OCI-LY3 (cell line): ENCODE measurements around the gene TEX261.
"Not testable (repeated sequence)": the region's sequence is repeated elsewhere in the genome, so short reads cannot be mapped to it uniquely, and the experiment has no call there.

Experiments used
- H2AFZ ChIP-seq: fragments of 200-600, 300-600 bp; shearing (Covaris generic); 2 replicates; pipeline ENCODE4 v1.6.0; 2014; ENCODE audit warnings: antibody characterized with exemption, low read depth, low read length
- H3K27ac ChIP-seq: fragments of 200-600, 300-600 bp; sonication (generic); 2 replicates; pipeline ENCODE4 v1.5.1; 2014; ENCODE audit warnings: mild to moderate bottlenecking, low read length, moderate library complexity, mixed read lengths
- H3K27me3 ChIP-seq: fragments of 200-600, 300-600 bp; sonication (generic); 2 replicates; pipeline ENCODE4 v1.6.1; 2014; ENCODE audit warnings: low read depth, low read length, mixed read lengths
- H3K36me3 ChIP-seq: fragments of 200-600, 300-600 bp; sonication (generic); replicated peaks from 2 replicates; pipeline ENCODE3; 2014; ENCODE audit warnings: low read depth, low read length, mixed read lengths
- H3K4me1 ChIP-seq: fragments of 300-600, 200-600 bp; sonication (generic); 2 replicates; pipeline ENCODE4 v1.6.1; 2014; ENCODE audit warnings: low read length, mixed read lengths
- H3K4me2 ChIP-seq: fragments of 200-600, 300-600 bp; sonication (generic); 2 replicates; pipeline ENCODE4 v1.6.1; 2014; ENCODE audit warnings: low read length, mixed read lengths
- H3K4me3 ChIP-seq: fragments of 300-600, 200-600 bp; sonication (generic); 2 replicates; pipeline ENCODE4 v1.5.1; 2014; ENCODE audit warnings: antibody characterized with exemption, mild to moderate bottlenecking, low read length, moderate library complexity
- H3K79me2 ChIP-seq: fragments of 300-600, 200-600 bp; shearing (Covaris generic); 2 replicates; pipeline ENCODE4 v1.6.1; 2014; ENCODE audit warnings: mild to moderate bottlenecking, low read length, mixed read lengths
- H3K9ac ChIP-seq: fragments of 300-600, 200-600 bp; shearing (Covaris generic); 2 replicates; pipeline ENCODE4 v1.6.0; 2014; ENCODE audit warnings: mild to moderate bottlenecking, low read length, moderate library complexity
- H3K9me3 ChIP-seq: fragments of 200-600, 300-600 bp; shearing (Covaris generic); 2 replicates; pipeline ENCODE4 v1.6.1; 2014; ENCODE audit warnings: low read length, mixed read lengths; ENCODE audit not compliant: insufficient read depth
- H4K20me1 ChIP-seq: fragments of 200-600, 300-600 bp; sonication (generic); 2 replicates; pipeline ENCODE4 v1.6.1; 2016; ENCODE audit warnings: low read length, mixed read lengths; ENCODE audit not compliant: insufficient read depth
- CTCF ChIP-seq: fragments of 200-600, 300-600 bp; sonication (generic); IDR thresholded peaks from 2 replicates; pipeline ENCODE4 v1.5.1; 2014; ENCODE audit warnings: antibody characterized with exemption, low read length, low read depth
- EZH2phosphoT487 ChIP-seq: fragments of 200-600 bp; shearing (Covaris generic); IDR thresholded peaks from 2 replicates; pipeline ENCODE4 v1.6.1; 2018; ENCODE audit warnings: antibody characterized with exemption, mixed run types, low read depth

TEX261 gene

GRCh38 chr2:70994699-70995425, at the start of gene TEX261:
TEX261 (minus strand) TSS chr2:70994873; CDS start chr2:70994757, 116 bp downstream.
- Histone ChIP-seq H3K27ac (peak within 1 kb of the TSS; percentile 8; the same call in 1 of the 2 replicates), H3K4me1 (peaks cover 19% of the 10 kb centered on the region), H3K4me3 (peak within 1 kb of the TSS; percentile 92), H3K36me3 (peaks cover 4% of the 10 kb centered on the region), H3K4me2 (peak within 1 kb of the TSS; percentile 99), H3K79me2 (peaks cover 20% of the 10 kb centered on the region), H3K27me3 (no peaks in the 10 kb centered on the region), H3K9me3 (no peaks in the 10 kb centered on the region), H3K9ac (peak within 1 kb of the TSS; percentile 84), H4K20me1 (peaks cover 9% of the 10 kb centered on the region; the same call in 1 of the 2 replicates), H2AFZ (peak within 1 kb of the TSS; percentile 92)
- TF ChIP-seq CTCF (peak; percentile 54), EZH2phosphoT487 (no peak)

GRCh38 chr2:71043531-71044407, 49.1 kb upstream of the TEX261 start:
- Histone ChIP-seq H3K27me3 (no peaks in the 10 kb centered on the region), H3K27ac (no peak overlapping the region), H3K79me2 (no peaks in the 10 kb centered on the region), H3K4me1 (no peaks in the 10 kb centered on the region), H4K20me1 (no peaks in the 10 kb centered on the region), H2AFZ (no peak overlapping the region), H3K4me3 (no peak overlapping the region), H3K4me2 (no peak overlapping the region), H3K9ac (no peak overlapping the region), H3K36me3 (no peaks in the 10 kb centered on the region), H3K9me3 (no peaks in the 10 kb centered on the region)
- TF ChIP-seq CTCF (no peak), EZH2phosphoT487 (no peak)

GRCh38 chr2:71042287-71042686, 47.6 kb upstream of the TEX261 start:
- Histone ChIP-seq H3K4me2 (no peak overlapping the region), H3K79me2 (no peaks in the 10 kb centered on the region), H3K4me1 (no peaks in the 10 kb centered on the region), H3K4me3 (no peak overlapping the region), H3K27ac (no peak overlapping the region), H3K9ac (no peak overlapping the region), H3K9me3 (no peaks in the 10 kb centered on the region), H3K27me3 (no peaks in the 10 kb centered on the region), H3K36me3 (no peaks in the 10 kb centered on the region), H2AFZ (no peak overlapping the region), H4K20me1 (no peaks in the 10 kb centered on the region)
- TF ChIP-seq CTCF (no peak), EZH2phosphoT487 (no peak)

- H3K9ac ChIP-seq, H2AFZ ChIP-seq, H4K20me1 ChIP-seq, H3K4me2 ChIP-seq, H3K27me3 ChIP-seq, H3K27ac ChIP-seq, H3K4me3 ChIP-seq, H3K79me2 ChIP-seq, H3K36me3 ChIP-seq, H3K4me1 ChIP-seq, H3K9me3 ChIP-seq: not testable (repeated sequence)
These were observed 41.6 kb upstream of the TEX261 start for GRCh38 chr2:71036296-71036695.
